Fibroblast of skin of left quadriceps (primary cell): Measurements from ENCODE around the gene COG2.
A peak's percentile ranks its signal among the peaks of the same experiment; 100 is the strongest.
"Not testable (repeated sequence)": the region's sequence is repeated elsewhere in the genome, so short reads cannot be mapped to it uniquely, and the experiment has no call there.

Experiments
- DNase-seq, 2 experiments: peaks; one replicate each; pipeline ENCODE4 v3.0.0-alpha.2; 2013; ENCODE audit warnings: low read depth in 2 of 2

COG2 gene

GRCh38 chr1:230713915-230714764 is 71.9 kb downstream of the COG2 start, which contains the start of gene AGT:
Gene AGT, minus strand, starts transcription at chr1:230714122. Its CDS starts 3,299 bp downstream, at chr1:230710823.
- DNase-seq, result peak; percentile 23 to 30

GRCh38 chr1:230715510-230715909 is 73.2 kb downstream of the COG2 start:
- no peak for DNase-seq

- DNase-seq, result not testable (repeated sequence)
Observed at GRCh38 chr1:230716453-230716852, 74.2 kb downstream of the COG2 start.

- DNase-seq, result peak; percentile 6 to 9
Observed at GRCh38 chr1:230717251-230717650, 75.0 kb downstream of the COG2 start.

GRCh38 chr1:230721849-230722522 is 79.7 kb downstream of the COG2 start:
- not testable (repeated sequence) for DNase-seq

- no peak for DNase-seq
Observed at GRCh38 chr1:230725256-230726012, 83.2 kb downstream of the COG2 start.

GRCh38 chr1:230728710-230729392 is 86.6 kb downstream of the COG2 start:
- peak; percentile 16 to 28 for DNase-seq

GRCh38 chr1:230730977-230731376 is 88.7 kb downstream of the COG2 start:
- DNase-seq, result no peak

- DNase-seq, result no peak
Observed at GRCh38 chr1:230735447-230735846, 93.2 kb downstream of the COG2 start.

GRCh38 chr1:230737622-230738262 is 95.5 kb downstream of the COG2 start:
- no peak for DNase-seq

- DNase-seq, result no peak
Observed at GRCh38 chr1:230739564-230740290, 97.4 kb downstream of the COG2 start.
